ENCODE data around the gene FBXL7. TPM values are rescaled to one million over a fixed set of nuclear protein-coding genes. Genes with fewer than 3 reads are reported as not detected.

Gene FBXL7
- total RNA-seq, 2 experiments from 2014 or later, result not detected

GRCh38 chr5:15966651-15967050 lies 466.7 kb downstream of the FBXL7 start:
- Histone ChIP-seq H3K9me3 (ENCODE audit: control insufficient read depth in 1 of 2, insufficient read depth in 1 of 2, low read length in 2 of 2) (peaks cover 0 to 4% of the 10 kb centered on the region in 2 experiments), H3K36me3 (ENCODE audit: insufficient read depth, low read length) (no peaks in the 10 kb centered on the region), H3K4me3 (ENCODE audit: low read length) (no peak overlapping the region), H3K27me3 (ENCODE audit: control insufficient read depth in 1 of 2, insufficient read depth in 2 of 2, low read length in 2 of 2) (no peaks in the 10 kb centered on the region), H3K4me1 (ENCODE audit: insufficient read depth, low read length) (no peaks in the 10 kb centered on the region), H3K27ac (ENCODE audit: low read depth in 1 of 2, low read length in 2 of 2) (no peak overlapping the region)
- Mint-ChIP-seq H3K4me3 (no peak overlapping the region), H3K27ac (no peak overlapping the region), H3K9me3 (peaks cover 11% of the 10 kb centered on the region), H3K4me1 (ENCODE audit: low read depth) (no peaks in the 10 kb centered on the region), H3K27me3 (no peaks in the 10 kb centered on the region), H3K36me3 (ENCODE audit: low read depth) (no peaks in the 10 kb centered on the region)
- ChIA-PET POLR2A (no interaction called here), CTCF (no interaction called here)
- ATAC-seq (ENCODE audit: poor library complexity) (no peak), DNase-seq (no peak)
- intact Hi-C loops (cut with DNase I, micrococcal nuclease), result no loop called here
- TF ChIP-seq CTCF (IDR thresholded peaks at IDR 0.05), result no peak

GRCh38 chr5:15968993-15969392 lies 469.0 kb downstream of the FBXL7 start:
- Histone ChIP-seq H3K4me3 (ENCODE audit: low read length) (no peak overlapping the region), H3K27ac (ENCODE audit: low read depth in 1 of 2, low read length in 2 of 2) (no peak overlapping the region), H3K36me3 (ENCODE audit: insufficient read depth, low read length) (no peaks in the 10 kb centered on the region), H3K9me3 (ENCODE audit: control insufficient read depth in 1 of 2, insufficient read depth in 1 of 2, low read length in 2 of 2) (peaks cover 0 to 7% of the 10 kb centered on the region in 2 experiments), H3K4me1 (ENCODE audit: insufficient read depth, low read length) (no peaks in the 10 kb centered on the region), H3K27me3 (ENCODE audit: control insufficient read depth in 1 of 2, insufficient read depth in 2 of 2, low read length in 2 of 2) (no peaks in the 10 kb centered on the region)
- DNase-seq (no peak), ATAC-seq (ENCODE audit: poor library complexity) (no peak)
- no peak overlapping the region for H3K4me3 Mint-ChIP-seq
- TF ChIP-seq CTCF (IDR thresholded peaks at IDR 0.05), result no peak
- ChIA-PET POLR2A (no interaction called here), CTCF (no interaction called here)
- intact Hi-C loops (cut with DNase I, micrococcal nuclease), result no loop called here
- no peaks in the 10 kb centered on the region for H3K4me1 Mint-ChIP-seq (ENCODE audit: low read depth)
- no peak overlapping the region for H3K27ac Mint-ChIP-seq
- H3K9me3 Mint-ChIP-seq, result peaks cover 5% of the 10 kb centered on the region
- H3K36me3 Mint-ChIP-seq (ENCODE audit: low read depth), result no peaks in the 10 kb centered on the region
- no peaks in the 10 kb centered on the region for H3K27me3 Mint-ChIP-seq

- no peak overlapping the region for H3K27ac ChIP-seq (ENCODE audit: low read depth in 1 of 2, low read length in 2 of 2)
- peaks cover 5% of the 10 kb centered on the region for H3K9me3 Mint-ChIP-seq
- TF ChIP-seq CTCF (IDR thresholded peaks at IDR 0.05), result no peak
- intact Hi-C loops (cut with DNase I, micrococcal nuclease), result no loop called here
- no peaks in the 10 kb centered on the region for H3K36me3 Mint-ChIP-seq (ENCODE audit: low read depth)
- ATAC-seq (ENCODE audit: poor library complexity), result no peak
- H3K4me1 ChIP-seq (ENCODE audit: insufficient read depth, low read length), result no peaks in the 10 kb centered on the region
- H3K36me3 ChIP-seq (ENCODE audit: insufficient read depth, low read length), result no peaks in the 10 kb centered on the region
- CTCF ChIA-PET, result no interaction called here
- no peak overlapping the region for H3K27ac Mint-ChIP-seq
- no peaks in the 10 kb centered on the region for H3K4me1 Mint-ChIP-seq (ENCODE audit: low read depth)
- POLR2A ChIA-PET, result no interaction called here
- H3K4me3 ChIP-seq (ENCODE audit: low read length), result no peak overlapping the region
- no peaks in the 10 kb centered on the region for H3K9me3 ChIP-seq (ENCODE audit: control insufficient read depth in 1 of 2, insufficient read depth in 1 of 2, low read length in 2 of 2)
- H3K4me3 Mint-ChIP-seq, result no peak overlapping the region
- no peaks in the 10 kb centered on the region for H3K27me3 ChIP-seq (ENCODE audit: control insufficient read depth in 1 of 2, insufficient read depth in 2 of 2, low read length in 2 of 2)
- H3K27me3 Mint-ChIP-seq, result no peaks in the 10 kb centered on the region
- no peak for DNase-seq
Measured at GRCh38 chr5:15977851-15978250, 477.9 kb downstream of the FBXL7 start.
